WTC11 (cell line): ENCODE measurements around the gene ADAMTS12.

Experiments used
- ARID4B ChIP-seq: sonication (generic); formaldehyde crosslinking; IDR thresholded peaks from 2 replicates; pipeline ENCODE4 v1.8.0; 2023; ENCODE audit warnings: missing genetic modification reagents, mild to moderate bottlenecking, borderline replicate concordance
- ATF3 ChIP-seq: sonication (generic); formaldehyde crosslinking; conservative IDR thresholded peaks from 2 replicates; pipeline ENCODE4 v1.8.1; 2022; ENCODE audit warnings: mild to moderate bottlenecking, missing genetic modification reagents
- CBFB ChIP-seq: sonication (generic); formaldehyde crosslinking; IDR thresholded peaks from 2 replicates; pipeline ENCODE4 v1.8.1; 2022; ENCODE audit warnings: mild to moderate bottlenecking, low read depth, missing genetic modification reagents
- E2F1 ChIP-seq: sonication (generic); formaldehyde crosslinking; IDR thresholded peaks from 2 replicates; pipeline ENCODE4 v1.8.0; 2022; ENCODE audit warnings: mild to moderate bottlenecking, missing genetic modification reagents
- ETV6 ChIP-seq: sonication (generic); formaldehyde crosslinking; IDR thresholded peaks from 2 replicates; pipeline ENCODE4 v1.8.1; 2022; ENCODE audit warnings: mild to moderate bottlenecking, missing genetic modification reagents
- MAX ChIP-seq: sonication (generic); formaldehyde crosslinking; IDR thresholded peaks from 2 replicates; pipeline ENCODE4 v1.8.0; 2022; ENCODE audit warnings: mild to moderate bottlenecking, missing genetic modification reagents
- NFE2L1 ChIP-seq: sonication (generic); formaldehyde crosslinking; IDR thresholded peaks from 2 replicates; pipeline ENCODE4 v1.8.1; 2023; ENCODE audit warnings: missing genetic modification reagents
- NR3C1 ChIP-seq: sonication (generic); formaldehyde crosslinking; conservative IDR thresholded peaks from 2 replicates; pipeline ENCODE4 v1.8.1; 2023; ENCODE audit warnings: low read depth, mild to moderate bottlenecking, missing genetic modification reagents
- USF2 ChIP-seq: sonication (generic); formaldehyde crosslinking; IDR thresholded peaks from 2 replicates; pipeline ENCODE4 v1.8.1; 2023; ENCODE audit warnings: mild to moderate bottlenecking, missing genetic modification reagents, moderate library complexity
- TF ChIP-seq, protein P1 (sequence below): sonication (generic); formaldehyde crosslinking; IDR thresholded peaks from 2 replicates; pipeline ENCODE4 v1.8.0; 2023; ENCODE audit warnings: mild to moderate bottlenecking, missing genetic modification reagents
- TF ChIP-seq, protein P2 (sequence below): fragments of 200-600 bp; IDR thresholded peaks from 2 replicates; pipeline ENCODE4 v1.8.0; 2022; ENCODE audit warnings: antibody characterized with exemption
- TF ChIP-seq, protein P3 (sequence below): sonication (generic); formaldehyde crosslinking; IDR thresholded peaks from 2 replicates; pipeline ENCODE4 v1.8.1; 2023; ENCODE audit warnings: mild to moderate bottlenecking, missing genetic modification reagents, borderline replicate concordance

DNA sequence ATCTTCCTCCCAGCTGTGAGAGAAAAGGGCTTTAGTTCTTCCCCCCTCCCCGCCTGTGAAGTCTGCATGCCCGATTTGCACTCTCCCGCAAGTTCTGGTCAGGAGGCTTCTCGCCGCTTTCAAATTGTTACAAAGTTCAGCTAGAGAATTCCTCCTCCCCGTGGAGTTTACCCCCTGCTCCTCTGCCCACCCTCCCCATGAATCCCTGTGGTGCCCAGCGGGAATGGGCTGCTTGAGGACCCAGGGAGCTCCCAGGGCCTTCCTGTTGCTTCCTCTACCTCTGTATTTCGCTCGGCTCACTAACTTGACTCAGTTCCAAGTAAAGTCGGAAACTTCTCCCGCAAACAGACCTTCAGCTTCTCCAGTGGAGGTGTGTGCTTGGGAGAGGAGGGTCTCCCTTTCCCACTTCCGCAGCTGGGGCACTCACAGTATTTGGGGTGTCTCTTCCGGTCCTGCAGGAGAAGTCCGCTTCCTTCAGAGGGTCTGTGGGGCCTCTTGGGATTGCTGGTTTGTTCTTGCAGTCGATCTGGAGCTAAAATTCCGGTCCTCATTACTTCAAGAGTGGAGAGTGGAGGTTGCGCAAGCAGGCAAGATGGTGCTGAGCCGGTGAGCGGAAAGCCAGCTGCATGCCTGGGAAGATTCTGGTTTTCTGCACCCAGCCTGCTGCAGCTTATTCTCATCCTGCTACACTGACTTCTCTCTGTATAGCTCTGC, 97.8 kb downstream of the ADAMTS12 start:
- TF ChIP-seq MAX (CRISPR knock-in tag) (no peak), ATF3 (no peak), USF2 (CRISPR knock-in tag) (no peak), ARID4B (CRISPR knock-in tag) (no peak), CBFB (CRISPR knock-in tag) (no peak), NR3C1 (CRISPR knock-in tag) (no peak), E2F1 (CRISPR knock-in tag) (no peak), NFE2L1 (no peak), ETV6 (CRISPR knock-in tag) (no peak)
- TF ChIP-seq, protein P1, sequence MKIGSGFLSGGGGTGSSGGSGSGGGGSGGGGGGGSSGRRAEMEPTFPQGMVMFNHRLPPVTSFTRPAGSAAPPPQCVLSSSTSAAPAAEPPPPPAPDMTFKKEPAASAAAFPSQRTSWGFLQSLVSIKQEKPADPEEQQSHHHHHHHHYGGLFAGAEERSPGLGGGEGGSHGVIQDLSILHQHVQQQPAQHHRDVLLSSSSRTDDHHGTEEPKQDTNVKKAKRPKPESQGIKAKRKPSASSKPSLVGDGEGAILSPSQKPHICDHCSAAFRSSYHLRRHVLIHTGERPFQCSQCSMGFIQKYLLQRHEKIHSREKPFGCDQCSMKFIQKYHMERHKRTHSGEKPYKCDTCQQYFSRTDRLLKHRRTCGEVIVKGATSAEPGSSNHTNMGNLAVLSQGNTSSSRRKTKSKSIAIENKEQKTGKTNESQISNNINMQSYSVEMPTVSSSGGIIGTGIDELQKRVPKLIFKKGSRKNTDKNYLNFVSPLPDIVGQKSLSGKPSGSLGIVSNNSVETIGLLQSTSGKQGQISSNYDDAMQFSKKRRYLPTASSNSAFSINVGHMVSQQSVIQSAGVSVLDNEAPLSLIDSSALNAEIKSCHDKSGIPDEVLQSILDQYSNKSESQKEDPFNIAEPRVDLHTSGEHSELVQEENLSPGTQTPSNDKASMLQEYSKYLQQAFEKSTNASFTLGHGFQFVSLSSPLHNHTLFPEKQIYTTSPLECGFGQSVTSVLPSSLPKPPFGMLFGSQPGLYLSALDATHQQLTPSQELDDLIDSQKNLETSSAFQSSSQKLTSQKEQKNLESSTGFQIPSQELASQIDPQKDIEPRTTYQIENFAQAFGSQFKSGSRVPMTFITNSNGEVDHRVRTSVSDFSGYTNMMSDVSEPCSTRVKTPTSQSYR (CRISPR knock-in tag), result no peak
- TF ChIP-seq, protein P2, sequence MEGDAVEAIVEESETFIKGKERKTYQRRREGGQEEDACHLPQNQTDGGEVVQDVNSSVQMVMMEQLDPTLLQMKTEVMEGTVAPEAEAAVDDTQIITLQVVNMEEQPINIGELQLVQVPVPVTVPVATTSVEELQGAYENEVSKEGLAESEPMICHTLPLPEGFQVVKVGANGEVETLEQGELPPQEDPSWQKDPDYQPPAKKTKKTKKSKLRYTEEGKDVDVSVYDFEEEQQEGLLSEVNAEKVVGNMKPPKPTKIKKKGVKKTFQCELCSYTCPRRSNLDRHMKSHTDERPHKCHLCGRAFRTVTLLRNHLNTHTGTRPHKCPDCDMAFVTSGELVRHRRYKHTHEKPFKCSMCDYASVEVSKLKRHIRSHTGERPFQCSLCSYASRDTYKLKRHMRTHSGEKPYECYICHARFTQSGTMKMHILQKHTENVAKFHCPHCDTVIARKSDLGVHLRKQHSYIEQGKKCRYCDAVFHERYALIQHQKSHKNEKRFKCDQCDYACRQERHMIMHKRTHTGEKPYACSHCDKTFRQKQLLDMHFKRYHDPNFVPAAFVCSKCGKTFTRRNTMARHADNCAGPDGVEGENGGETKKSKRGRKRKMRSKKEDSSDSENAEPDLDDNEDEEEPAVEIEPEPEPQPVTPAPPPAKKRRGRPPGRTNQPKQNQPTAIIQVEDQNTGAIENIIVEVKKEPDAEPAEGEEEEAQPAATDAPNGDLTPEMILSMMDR, result no peak
- TF ChIP-seq, protein P3, sequence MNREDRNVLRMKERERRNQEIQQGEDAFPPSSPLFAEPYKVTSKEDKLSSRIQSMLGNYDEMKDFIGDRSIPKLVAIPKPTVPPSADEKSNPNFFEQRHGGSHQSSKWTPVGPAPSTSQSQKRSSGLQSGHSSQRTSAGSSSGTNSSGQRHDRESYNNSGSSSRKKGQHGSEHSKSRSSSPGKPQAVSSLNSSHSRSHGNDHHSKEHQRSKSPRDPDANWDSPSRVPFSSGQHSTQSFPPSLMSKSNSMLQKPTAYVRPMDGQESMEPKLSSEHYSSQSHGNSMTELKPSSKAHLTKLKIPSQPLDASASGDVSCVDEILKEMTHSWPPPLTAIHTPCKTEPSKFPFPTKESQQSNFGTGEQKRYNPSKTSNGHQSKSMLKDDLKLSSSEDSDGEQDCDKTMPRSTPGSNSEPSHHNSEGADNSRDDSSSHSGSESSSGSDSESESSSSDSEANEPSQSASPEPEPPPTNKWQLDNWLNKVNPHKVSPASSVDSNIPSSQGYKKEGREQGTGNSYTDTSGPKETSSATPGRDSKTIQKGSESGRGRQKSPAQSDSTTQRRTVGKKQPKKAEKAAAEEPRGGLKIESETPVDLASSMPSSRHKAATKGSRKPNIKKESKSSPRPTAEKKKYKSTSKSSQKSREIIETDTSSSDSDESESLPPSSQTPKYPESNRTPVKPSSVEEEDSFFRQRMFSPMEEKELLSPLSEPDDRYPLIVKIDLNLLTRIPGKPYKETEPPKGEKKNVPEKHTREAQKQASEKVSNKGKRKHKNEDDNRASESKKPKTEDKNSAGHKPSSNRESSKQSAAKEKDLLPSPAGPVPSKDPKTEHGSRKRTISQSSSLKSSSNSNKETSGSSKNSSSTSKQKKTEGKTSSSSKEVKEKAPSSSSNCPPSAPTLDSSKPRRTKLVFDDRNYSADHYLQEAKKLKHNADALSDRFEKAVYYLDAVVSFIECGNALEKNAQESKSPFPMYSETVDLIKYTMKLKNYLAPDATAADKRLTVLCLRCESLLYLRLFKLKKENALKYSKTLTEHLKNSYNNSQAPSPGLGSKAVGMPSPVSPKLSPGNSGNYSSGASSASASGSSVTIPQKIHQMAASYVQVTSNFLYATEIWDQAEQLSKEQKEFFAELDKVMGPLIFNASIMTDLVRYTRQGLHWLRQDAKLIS (CRISPR knock-in tag), result no peak
